ENCODE measurements around the gene HECTD3. TPM values are rescaled to one million over a fixed set of nuclear protein-coding genes. Genes with fewer than 3 reads are reported as not detected.
"Not testable (repeated sequence)": the region's sequence is repeated elsewhere in the genome, so short reads cannot be mapped to it uniquely, and the experiment has no call there.

The HECTD3 gene
- polyA plus RNA-seq, 3 donors from 2014 or later: 8.2 to 22.4 (median 17.5) TPM

GRCh38 chr1:45009956-45010854, 919 bp downstream of the HECTD3 start:
- H3K27me3 Mint-ChIP-seq (ENCODE audit: low read depth in 3 of 3): peaks cover 2 to 4% (median 3%) of the 10 kb centered on the region in 3 donors
- peak overlapping the region in 3 of 6 donors; percentile 13 to 61 (median 34) for H3K27ac Mint-ChIP-seq
- no peaks in the 10 kb centered on the region for H3K9me3 Mint-ChIP-seq
- peak overlapping the region; percentile 77 to 96 (median 83) for H3K4me3 Mint-ChIP-seq
- peaks cover 47 to 61% of the 10 kb centered on the region in 2 donors for H3K4me1 Mint-ChIP-seq
- peaks cover 16 to 19% (median 18%) of the 10 kb centered on the region in 3 donors for H3K36me3 Mint-ChIP-seq
- DNase-seq: peak in 1 of 3 donors; percentile 7

GRCh38 chr1:45009296-45009865, 1.7 kb downstream of the HECTD3 start:
- H3K36me3 Mint-ChIP-seq: peaks cover 21 to 26% (median 23%) of the 10 kb centered on the region in 3 donors
- no peaks in the 10 kb centered on the region for H3K9me3 Mint-ChIP-seq
- peaks cover 42 to 57% of the 10 kb centered on the region in 2 donors for H3K4me1 Mint-ChIP-seq
- H3K27me3 Mint-ChIP-seq (ENCODE audit: low read depth in 3 of 3): peaks cover 2 to 3% (median 2%) of the 10 kb centered on the region in 3 donors
- peak overlapping the region in 1 of 6 donors; percentile 58 for H3K27ac Mint-ChIP-seq
- peak overlapping the region; percentile 77 to 96 (median 83) for H3K4me3 Mint-ChIP-seq
- no peak for DNase-seq

- Mint-ChIP-seq H3K27me3 (ENCODE audit: low read depth in 3 of 3) (peaks cover 1 to 4% (median 2%) of the 10 kb centered on the region in 3 donors), H3K9me3 (no peaks in the 10 kb centered on the region), H3K4me3 (peak overlapping the region in 1 of 5 donors; percentile 27), H3K36me3 (peaks cover 21 to 28% (median 24%) of the 10 kb centered on the region in 3 donors), H3K4me1 (peaks cover 39 to 50% of the 10 kb centered on the region in 2 donors), H3K27ac (no peak overlapping the region)
- DNase-seq: no peak
These were observed 2.6 kb downstream of the HECTD3 start for GRCh38 chr1:45008516-45008915.

GRCh38 chr1:45008076-45008475, 3.0 kb downstream of the HECTD3 start:
- H3K27ac Mint-ChIP-seq: peak overlapping the region in 1 of 6 donors; percentile 26
- H3K9me3 Mint-ChIP-seq: no peaks in the 10 kb centered on the region
- DNase-seq: no peak
- peaks cover 37 to 46% of the 10 kb centered on the region in 2 donors for H3K4me1 Mint-ChIP-seq
- peaks cover 21 to 30% (median 26%) of the 10 kb centered on the region in 3 donors for H3K36me3 Mint-ChIP-seq
- peak overlapping the region in 1 of 5 donors; percentile 27 for H3K4me3 Mint-ChIP-seq
- peaks cover 1 to 6% (median 2%) of the 10 kb centered on the region in 3 donors for H3K27me3 Mint-ChIP-seq (ENCODE audit: low read depth in 3 of 3)

GRCh38 chr1:45007311-45007710, 3.8 kb downstream of the HECTD3 start:
- Mint-ChIP-seq H3K4me3 (no peak overlapping the region), H3K27ac (peak overlapping the region in 1 of 6 donors; percentile 26), H3K36me3 (peaks cover 24 to 37% (median 32%) of the 10 kb centered on the region in 3 donors), H3K27me3 (ENCODE audit: low read depth in 3 of 3) (peaks cover 1 to 6% (median 2%) of the 10 kb centered on the region in 3 donors), H3K4me1 (peaks cover 30 to 39% of the 10 kb centered on the region in 2 donors), H3K9me3 (no peaks in the 10 kb centered on the region)
- DNase-seq: no peak

GRCh38 chr1:45005761-45006160, 5.4 kb downstream of the HECTD3 start:
- H3K27ac Mint-ChIP-seq: no peak overlapping the region
- H3K9me3 Mint-ChIP-seq: no peaks in the 10 kb centered on the region
- DNase-seq: no peak
- peaks cover 27 to 41% (median 35%) of the 10 kb centered on the region in 3 donors for H3K36me3 Mint-ChIP-seq
- H3K4me1 Mint-ChIP-seq: peaks cover 21 to 28% of the 10 kb centered on the region in 2 donors
- peaks cover 0 to 4% (median 1%) of the 10 kb centered on the region in 3 donors for H3K27me3 Mint-ChIP-seq (ENCODE audit: low read depth in 3 of 3)
- no peak overlapping the region for H3K4me3 Mint-ChIP-seq

- H3K36me3 Mint-ChIP-seq: peaks cover 27 to 41% (median 35%) of the 10 kb centered on the region in 3 donors
- H3K27me3 Mint-ChIP-seq (ENCODE audit: low read depth in 3 of 3): peaks cover 1 to 4% (median 4%) of the 10 kb centered on the region in 3 donors
- peaks cover 12 to 19% of the 10 kb centered on the region in 2 donors for H3K4me1 Mint-ChIP-seq
- H3K27ac Mint-ChIP-seq: no peak overlapping the region
- H3K9me3 Mint-ChIP-seq: no peaks in the 10 kb centered on the region
- no peak for DNase-seq
- H3K4me3 Mint-ChIP-seq: no peak overlapping the region
These were observed 6.7 kb downstream of the HECTD3 start for GRCh38 chr1:45004281-45004920.

GRCh38 chr1:45003741-45004140, 7.4 kb downstream of the HECTD3 start:
- no peak for DNase-seq
- Mint-ChIP-seq H3K27me3 (ENCODE audit: low read depth in 3 of 3) (peaks cover under 1 to 4% (median 4%) of the 10 kb centered on the region in 3 donors), H3K4me1 (peaks cover 6 to 13% of the 10 kb centered on the region in 2 donors), H3K9me3 (no peaks in the 10 kb centered on the region), H3K4me3 (no peak overlapping the region), H3K27ac (no peak overlapping the region), H3K36me3 (peaks cover 26 to 41% (median 30%) of the 10 kb centered on the region in 3 donors)

GRCh38 chr1:45002650-45003645, 8.2 kb downstream of the HECTD3 start:
- H3K27ac Mint-ChIP-seq: peak overlapping the region in 1 of 6 donors; percentile 61
- no peak for DNase-seq
- no peaks in the 10 kb centered on the region for H3K9me3 Mint-ChIP-seq
- H3K4me3 Mint-ChIP-seq: no peak overlapping the region
- peaks cover 22 to 39% (median 29%) of the 10 kb centered on the region in 3 donors for H3K36me3 Mint-ChIP-seq
- peaks cover 0 to 4% (median 4%) of the 10 kb centered on the region in 3 donors for H3K27me3 Mint-ChIP-seq (ENCODE audit: low read depth in 3 of 3)
- peaks cover 5 to 12% of the 10 kb centered on the region in 2 donors for H3K4me1 Mint-ChIP-seq

- not testable (repeated sequence) for DNase-seq; H3K4me3 Mint-ChIP-seq; H3K9me3 Mint-ChIP-seq; H3K27ac Mint-ChIP-seq; H3K27me3 Mint-ChIP-seq (ENCODE audit: low read depth in 3 of 3); H3K4me1 Mint-ChIP-seq
- peaks cover 16 to 28% (median 25%) of the 10 kb centered on the region in 3 donors for H3K36me3 Mint-ChIP-seq
These were observed 9.5 kb downstream of the HECTD3 start for GRCh38 chr1:45001576-45001975.

- no peak for DNase-seq
- H3K4me1 Mint-ChIP-seq: peaks cover 5 to 6% of the 10 kb centered on the region in 2 donors
- H3K36me3 Mint-ChIP-seq: peaks cover 16 to 27% (median 25%) of the 10 kb centered on the region in 3 donors
- H3K4me3 Mint-ChIP-seq: no peak overlapping the region
- H3K27me3 Mint-ChIP-seq (ENCODE audit: low read depth in 3 of 3): peaks cover 0 to 4% (median 4%) of the 10 kb centered on the region in 3 donors
- H3K27ac Mint-ChIP-seq: peak overlapping the region in 2 of 6 donors; percentile 45 to 73
- H3K9me3 Mint-ChIP-seq: no peaks in the 10 kb centered on the region
These were observed 10.1 kb downstream of the HECTD3 start for GRCh38 chr1:45001011-45001481.

- H3K36me3 Mint-ChIP-seq: peaks cover 6 to 15% (median 13%) of the 10 kb centered on the region in 3 donors
- peaks cover 5 to 6% of the 10 kb centered on the region in 2 donors for H3K4me1 Mint-ChIP-seq
- peaks cover 2 to 4% (median 4%) of the 10 kb centered on the region in 3 donors for H3K27me3 Mint-ChIP-seq (ENCODE audit: low read depth in 3 of 3)
- H3K27ac Mint-ChIP-seq: no peak overlapping the region
- DNase-seq: no peak
- no peaks in the 10 kb centered on the region for H3K9me3 Mint-ChIP-seq
- no peak overlapping the region for H3K4me3 Mint-ChIP-seq
These were observed 11.9 kb downstream of the HECTD3 start for GRCh38 chr1:44999232-44999631.

Data from immature natural killer cell (primary cell).